Cardiac muscle cell (in vitro differentiated cells and primary cell): Measurements from ENCODE around the gene SCYL2. TPM values are rescaled to one million over a fixed set of nuclear protein-coding genes. Genes with fewer than 3 reads are reported as not detected.

Experiments
- DNase-seq, 2 donors: peaks; one replicate each; pipeline versions ENCODE4 v3.0.0 to v3.0.0-alpha.2; 2010 to 2017; ENCODE audit warnings: low read depth in 1 of 2, low spot score in 1 of 2
- H3K27ac ChIP-seq: fragments of 200-600 bp; sonication (generic); 2 replicates; pipeline ENCODE4 v1.5.1; 2016
- H3K27me3 ChIP-seq: fragments of 200-600 bp; sonication (generic); 2 replicates; pipeline ENCODE4 v1.6.0; 2016; ENCODE audit warnings: control low read depth
- H3K36me3 ChIP-seq: fragments of 200-600 bp; sonication (generic); 2 replicates; pipeline ENCODE4 v1.5.1; 2016; ENCODE audit warnings: control low read depth
- H3K4me1 ChIP-seq: fragments of 200-600 bp; sonication (generic); 2 replicates; pipeline ENCODE4 v1.8.1; 2017; ENCODE audit warnings: low read depth, mild to moderate bottlenecking, mixed run types
- H3K4me3 ChIP-seq: fragments of 200-600 bp; sonication (generic); 2 replicates; pipeline ENCODE4 v1.5.1; 2016; ENCODE audit warnings: mild to moderate bottlenecking
- H3K9me3 ChIP-seq: fragments of 200-600 bp; sonication (generic); 2 replicates; pipeline ENCODE4 v1.5.1; 2017; ENCODE audit warnings: low read depth, mild to moderate bottlenecking, control low read depth
- CTCF ChIP-seq: IDR thresholded peaks from 2 replicates; pipeline ENCODE4 v1.5.1; 2012; ENCODE audit warnings: low read depth, mild to moderate bottlenecking, low read length
- polyA plus RNA-seq: library from polyadenylated mRNA; unstranded; fragments of >200 nt; fragmentation: Nextera tagmentation; extraction: Ambion mirVana; gene quantifications from 2 replicates; pipeline ENCODE4 v1.2.1, GENCODE V29; 2016
- total RNA-seq: library from RNA; depleted of rRNA; stranded (reverse); fragments of >200 nt; gene quantifications from 2 replicates; pipeline ENCODE4 v1.2.3, GENCODE V29; 2016

SCYL2 gene
- total and polyA plus RNA-seq, 2 experiments from 2014 or later = 26.7 to 60.7 TPM

GRCh38 chr12:100383586-100384558 lies 116.9 kb downstream of the SCYL2 start:
- Histone ChIP-seq H3K36me3 (no peaks in the 10 kb centered on the region), H3K27ac (no peak overlapping the region), H3K4me3 (no peak overlapping the region), H3K27me3 (no peaks in the 10 kb centered on the region), H3K4me1 (no peaks in the 10 kb centered on the region), H3K9me3 (no peaks in the 10 kb centered on the region)
- TF ChIP-seq CTCF = no peak
- no peak for DNase-seq

- H3K4me3 ChIP-seq = no peak overlapping the region
- TF ChIP-seq CTCF = no peak
- no peak for DNase-seq
Observed at GRCh38 chr12:100384559-100384935, 117.6 kb downstream of the SCYL2 start.

GRCh38 chr12:100388382-100388781 lies 121.4 kb downstream of the SCYL2 start:
- DNase-seq = no peak
- Histone ChIP-seq H3K27ac (no peak overlapping the region), H3K27me3 (no peaks in the 10 kb centered on the region), H3K4me3 (no peak overlapping the region), H3K9me3 (no peaks in the 10 kb centered on the region), H3K4me1 (no peaks in the 10 kb centered on the region), H3K36me3 (no peaks in the 10 kb centered on the region)
- no peak for TF ChIP-seq CTCF

More at GRCh38 chr12:100384559-100384935, 117.6 kb downstream of the SCYL2 start:
- H3K36me3 ChIP-seq = no peaks in the 10 kb centered on the region
- no peaks in the 10 kb centered on the region for H3K27me3 ChIP-seq
- no peaks in the 10 kb centered on the region for H3K9me3 ChIP-seq
- H3K4me1 ChIP-seq = no peaks in the 10 kb centered on the region
- H3K27ac ChIP-seq = no peak overlapping the region

Other genes starting within 250 kb of the SCYL2 start
- 13.9 and 21.9 TPM in 2 replicates for gene BLTP3B, start 124.3 kb upstream of the SCYL2 start, total RNA-seq
- gene BLTP3B, start 124.3 kb upstream of the SCYL2 start, polyA plus RNA-seq = 14.1 and 20.9 TPM in 2 replicates
- 10.1 and 15.8 TPM in 2 replicates for gene ACTR6, start 66.4 kb upstream of the SCYL2 start, total RNA-seq
- gene ACTR6, start 66.4 kb upstream of the SCYL2 start, polyA plus RNA-seq = 28.0 and 32.9 TPM in 2 replicates
- 1.5 and 1.6 TPM in 2 replicates for gene DEPDC4, start 98 bp upstream of the SCYL2 start, total RNA-seq
- gene DEPDC4, start 98 bp upstream of the SCYL2 start, polyA plus RNA-seq = 4.4 and 5.4 TPM in 2 replicates
- gene SLC17A8, start 89.9 kb downstream of the SCYL2 start, total RNA-seq = not detected in 2 replicates
- gene SLC17A8, start 89.9 kb downstream of the SCYL2 start, polyA plus RNA-seq = not detected in 2 replicates
- gene NR1H4, start 206.7 kb downstream of the SCYL2 start, total RNA-seq = not detected in 2 replicates
- not detected in 2 replicates for gene NR1H4, start 206.7 kb downstream of the SCYL2 start, polyA plus RNA-seq